GM23338 (cell line): ENCODE data around the gene PAM. TPM values are rescaled to one million over a fixed set of nuclear protein-coding genes. Genes with fewer than 3 reads are reported as not detected.
A peak's percentile ranks its signal among the peaks of the same experiment; 100 is the strongest.

Experiments used
- ATAC-seq: fragments of 200-7000 bp; cut with Tn5 transposase; 3 replicates; pipeline ENCODE4 v1.9.1; 2020
- DNase-seq: peaks from one replicate; pipeline ENCODE4 v3.0.0-alpha.2; 2015; ENCODE audit warnings: low spot score
- H2AFZ ChIP-seq: fragments of 200-600 bp; sonication (generic); 2 replicates; pipeline ENCODE4 v1.8.0; 2016; ENCODE audit warnings: antibody characterized with exemption, mild to moderate bottlenecking, moderate library complexity
- H3F3A ChIP-seq: fragments of 200-600 bp; sonication (generic); replicated peaks from 2 replicates; pipeline ENCODE4 v1.8.0; 2017; ENCODE audit warnings: antibody characterized with exemption, mixed run types, low read depth
- H3K27ac ChIP-seq: fragments of 200-600 bp; sonication (generic); 2 replicates; pipeline ENCODE4 v1.6.1; 2016; ENCODE audit warnings: low read depth
- H3K27me3 ChIP-seq: fragments of 200-600 bp; sonication (generic); 2 replicates; pipeline ENCODE4 v1.8.0; 2016; ENCODE audit warnings: mild to moderate bottlenecking, mixed run types, moderate library complexity; ENCODE audit not compliant: insufficient read depth
- H3K36me3 ChIP-seq: fragments of 200-600 bp; sonication (generic); 2 replicates; pipeline ENCODE4 v1.8.0; 2016; ENCODE audit warnings: mild to moderate bottlenecking; ENCODE audit not compliant: insufficient read depth
- H3K4me1 ChIP-seq: fragments of 200-600 bp; sonication (generic); 2 replicates; pipeline ENCODE4 v1.8.0; 2016; ENCODE audit warnings: mild to moderate bottlenecking, moderate library complexity; ENCODE audit not compliant: insufficient read depth
- H3K4me2 ChIP-seq: fragments of 200-600 bp; sonication (generic); 2 replicates; pipeline ENCODE4 v1.7.1; 2017; ENCODE audit warnings: mixed run types
- H3K4me3 ChIP-seq: fragments of 200-600 bp; sonication (generic); 2 replicates; pipeline ENCODE4 v1.6.1; 2016; ENCODE audit warnings: mixed run types
- H3K79me2 ChIP-seq: fragments of 200-600 bp; sonication (generic); replicated peaks from 2 replicates; pipeline ENCODE4 v1.8.0; 2017; ENCODE audit warnings: mild to moderate bottlenecking; ENCODE audit not compliant: insufficient read depth
- H3K9me2 ChIP-seq: fragments of 200-600 bp; sonication (generic); 2 replicates; pipeline ENCODE4 v1.8.0; 2017; ENCODE audit not compliant: insufficient read depth
- H4K20me1 ChIP-seq: fragments of 200-600 bp; sonication (generic); replicated peaks from 2 replicates; pipeline ENCODE4 v1.8.0; 2017; ENCODE audit warnings: mild to moderate bottlenecking; ENCODE audit not compliant: insufficient read depth
- H3K27ac Mint-ChIP-seq: 2 replicates; pipeline ENCODE4 v1.8.0; 2020; ENCODE audit warnings: inconsistent platforms, mild to moderate bottlenecking, moderate library complexity, mixed read lengths
- H3K27me3 Mint-ChIP-seq: 3 replicates; pipeline ENCODE4 v1.8.0; 2022; ENCODE audit warnings: low read depth, mild to moderate bottlenecking, moderate library complexity, mixed read lengths, inconsistent platforms; ENCODE audit not compliant: insufficient read depth, poor library complexity
- H3K36me3 Mint-ChIP-seq: 3 replicates; pipeline ENCODE4 v1.8.0; 2021; ENCODE audit warnings: low read depth, mild to moderate bottlenecking, inconsistent platforms, moderate library complexity, mixed read lengths
- H3K4me1 Mint-ChIP-seq: 3 replicates; pipeline ENCODE4 v1.8.0; 2020; ENCODE audit warnings: mild to moderate bottlenecking, inconsistent platforms, mixed read lengths
- H3K4me3 Mint-ChIP-seq: 3 replicates; pipeline ENCODE4 v1.8.0; 2021; ENCODE audit warnings: moderate library complexity, mild to moderate bottlenecking, inconsistent platforms, mixed read lengths
- H3K9me3 Mint-ChIP-seq: 3 replicates; pipeline ENCODE4 v1.8.0; 2020; ENCODE audit warnings: moderate library complexity, mild to moderate bottlenecking, inconsistent platforms, mixed read lengths
- CREB1 ChIP-seq: fragments of 250-450 bp; sonication (Bioruptor Pico); IDR thresholded peaks from 2 replicates; pipeline ENCODE4 v1.5.0; 2020; ENCODE audit warnings: low read depth, mild to moderate bottlenecking, moderate library complexity
- CTCF ChIP-seq, 2 experiments: fragments of 200-600 bp in 1 of 2; sonication (generic) in 1 of 2; conservative IDR thresholded peaks; 2 replicates each; pipeline versions ENCODE4 v1.5.1 to v1.6.1; 2016 to 2017; ENCODE audit warnings: antibody characterized with exemption in 2 of 2, low read depth in 2 of 2, mild to moderate bottlenecking in 2 of 2, moderate library complexity in 1 of 2
- ETS1 ChIP-seq: IDR thresholded peaks from 2 replicates; pipeline ENCODE4 v1.6.1; 2016; ENCODE audit warnings: antibody characterized with exemption
- EZH2 ChIP-seq: fragments of 200-600 bp; sonication (generic); IDR thresholded peaks from one replicate; pipeline ENCODE4 v1.8.0; 2017; ENCODE audit warnings: antibody characterized with exemption, mild to moderate bottlenecking, low read depth; ENCODE audit not compliant: unreplicated experiment
- EZH2phosphoT487 ChIP-seq: fragments of 200-600 bp; sonication (generic); IDR thresholded peaks from one replicate; pipeline ENCODE4 v1.8.1; 2018; ENCODE audit warnings: antibody characterized with exemption; ENCODE audit not compliant: unreplicated experiment
- JUNB ChIP-seq: IDR thresholded peaks from one replicate; pipeline ENCODE4 v1.6.1; 2016; ENCODE audit warnings: antibody characterized with exemption; ENCODE audit not compliant: unreplicated experiment
- NANOG ChIP-seq: IDR thresholded peaks from 2 replicates; pipeline ENCODE4 v1.6.1; 2016; ENCODE audit warnings: antibody characterized with exemption, borderline replicate concordance
- POLR2AphosphoS5 ChIP-seq: IDR thresholded peaks from 2 replicates; pipeline ENCODE4 v1.6.1; 2016; ENCODE audit warnings: antibody characterized with exemption, low read depth
- REST ChIP-seq: IDR thresholded peaks from one replicate; pipeline ENCODE4 v1.6.1; 2018; ENCODE audit warnings: antibody characterized with exemption; ENCODE audit not compliant: unreplicated experiment
- STAT1 ChIP-seq: IDR thresholded peaks from one replicate; pipeline ENCODE4 v1.6.1; 2016; ENCODE audit warnings: antibody characterized with exemption; ENCODE audit not compliant: unreplicated experiment
- ZNF114 ChIP-seq: fragments of 250-450 bp; sonication (Bioruptor Pico); IDR thresholded peaks from 2 replicates; pipeline ENCODE4 v1.5.0; 2020; ENCODE audit warnings: mild to moderate bottlenecking, moderate library complexity
- ZNF331 ChIP-seq: fragments of 250-450 bp; sonication (Bioruptor Pico); IDR thresholded peaks from 2 replicates; pipeline ENCODE4 v1.5.0; 2020; ENCODE audit warnings: low read depth, mild to moderate bottlenecking, moderate library complexity
- polyA plus RNA-seq: library from polyadenylated mRNA; unstranded; fragments of >200 nt; fragmentation: Nextera tagmentation; extraction: Ambion mirVana; gene quantifications from 2 replicates; pipeline ENCODE4 v1.2.1, GENCODE V29; 2016
- total RNA-seq: library from RNA; depleted of rRNA; stranded (reverse); fragments of >200 nt; shearing (Covaris generic); gene quantifications from 2 replicates; pipeline ENCODE4 v1.2.3, GENCODE V29; 2014

The PAM gene
- total and polyA plus RNA-seq, 2 experiments from 2014 or later = 33.9 to 79.4 TPM

GRCh38 chr5:102927007-102927406 is 171.9 kb downstream of the PAM start (continued):
- no peak for TF ChIP-seq CTCF (conservative IDR thresholded peaks at IDR 0.05; ENCODE audit: low read depth in 2 of 2)

GRCh38 chr5:102930244-102930643 is 175.1 kb downstream of the PAM start:
- H4K20me1 ChIP-seq = no peaks in the 10 kb centered on the region; the same call in 1 of the 2 replicates
- H3K4me1 ChIP-seq = no peaks in the 10 kb centered on the region
- H3K9me3 Mint-ChIP-seq = no peaks in the 10 kb centered on the region
- H3K79me2 ChIP-seq = no peaks in the 10 kb centered on the region
- H3K9me2 ChIP-seq = no peaks in the 10 kb centered on the region
- no peak overlapping the region for H3K27ac ChIP-seq
- no peaks in the 10 kb centered on the region for H3K36me3 Mint-ChIP-seq
- peaks cover 5% of the 10 kb centered on the region; the same call in 2 of the 3 replicates for H3K4me1 Mint-ChIP-seq
- H3F3A ChIP-seq = no peaks in the 10 kb centered on the region
- H2AFZ ChIP-seq = no peak overlapping the region
- H3K4me3 Mint-ChIP-seq = no peak overlapping the region
- H3K36me3 ChIP-seq = no peaks in the 10 kb centered on the region
- no peak overlapping the region for H3K4me2 ChIP-seq
- ATAC-seq = no peak
- H3K27ac Mint-ChIP-seq = peak overlapping the region; percentile 21; the same call in 1 of the 2 replicates
- no peaks in the 10 kb centered on the region for H3K27me3 Mint-ChIP-seq
- no peak for DNase-seq
- H3K27me3 ChIP-seq = no peaks in the 10 kb centered on the region
- H3K4me3 ChIP-seq = no peak overlapping the region
- TF ChIP-seq NANOG = no peak
- TF ChIP-seq REST = no peak
- TF ChIP-seq CTCF (conservative IDR thresholded peaks at IDR 0.05; ENCODE audit: low read depth in 2 of 2) = no peak
- TF ChIP-seq JUNB = no peak
- TF ChIP-seq EZH2phosphoT487 = no peak
- no peak for TF ChIP-seq STAT1
- TF ChIP-seq ZNF114 (CRISPR knock-in tag) = no peak
- no peak for TF ChIP-seq POLR2AphosphoS5
- no peak for TF ChIP-seq CREB1 (CRISPR knock-in tag)
- TF ChIP-seq ZNF331 (CRISPR knock-in tag) = no peak
- no peak for TF ChIP-seq EZH2
- no peak for TF ChIP-seq ETS1
